Measurements from ENCODE around the gene LBP. TPM values are rescaled to one million over a fixed set of nuclear protein-coding genes. Genes with fewer than 3 reads are reported as not detected.

LBP gene
- total RNA-seq, 6 experiments from 2014 or later = 380 to 2,142 (median 1,251) TPM

GRCh38 chr20:38342713-38343310 is 3.5 kb upstream of the LBP start:
- Histone ChIP-seq H3K4me1 (peaks cover 0 to 54% (median 26%) of the 10 kb centered on the region in 4 donors), H3K27ac (peak overlapping the region; percentile 17 to 96 (median 92)), H3K4me3 (peak overlapping the region; percentile 2 to 16 (median 15)), H3K9me3 (no peaks in the 10 kb centered on the region), H3K36me3 (no peaks in the 10 kb centered on the region), H3K27me3 (no peaks in the 10 kb centered on the region)
- TF ChIP-seq CTCF (IDR thresholded peaks at IDR 0.05) = no peak
- TF ChIP-seq POLR2A (IDR thresholded peaks at IDR 0.05) = no peak
- intact Hi-C loops (cut with DNase I) = no loop called here
- ATAC-seq = no peak
- WGBS (ENCODE audit: insufficient coverage, low coverage, low lambda C conversion rate, missing lambda C conversion rate) = 31% methylated on average over 5 of the region's 5 CpGs
- no peak for DNase-seq

GRCh38 chr20:38343311-38344106 is 2.8 kb upstream of the LBP start:
- H3K27ac ChIP-seq = peak overlapping the region; percentile 65 to 96 (median 92)

GRCh38 chr20:38344107-38344701 is 2.1 kb upstream of the LBP start:
- peaks cover 0 to 53% (median 25%) of the 10 kb centered on the region in 4 donors for H3K4me1 ChIP-seq
- H3K36me3 ChIP-seq = peaks cover 0 to 3% (median 0%) of the 10 kb centered on the region in 4 donors
- H3K9me3 ChIP-seq = no peaks in the 10 kb centered on the region
- DNase-seq (no peak), ATAC-seq (no peak)
- intact Hi-C loops (cut with DNase I) = no loop called here
- WGBS (ENCODE audit: insufficient coverage, low coverage, low lambda C conversion rate, missing lambda C conversion rate) = 40% methylated on average over 2 of the region's 5 CpGs
- peak overlapping the region in 2 of 3 donors; percentile 3 to 25 for H3K4me3 ChIP-seq
- H3K27me3 ChIP-seq = no peaks in the 10 kb centered on the region
- H3K27ac ChIP-seq = peak overlapping the region; percentile 65 to 96 (median 92)
- TF ChIP-seq POLR2A (IDR thresholded peaks at IDR 0.05) (no peak), CTCF (IDR thresholded peaks at IDR 0.05) (no peak)

More at GRCh38 chr20:38343311-38344106, 2.8 kb upstream of the LBP start:
- WGBS (ENCODE audit: insufficient coverage, low coverage, low lambda C conversion rate, missing lambda C conversion rate) = 24% methylated on average over 13 of the region's 16 CpGs
- no peaks in the 10 kb centered on the region for H3K9me3 ChIP-seq
- TF ChIP-seq POLR2A (IDR thresholded peaks at IDR 0.05) (peak; percentile 13), CTCF (IDR thresholded peaks at IDR 0.05) (no peak)
- no peaks in the 10 kb centered on the region for H3K36me3 ChIP-seq
- H3K4me1 ChIP-seq = peaks cover 0 to 54% (median 26%) of the 10 kb centered on the region in 4 donors
- intact Hi-C loops (cut with DNase I) = no loop called here
- H3K27me3 ChIP-seq = no peaks in the 10 kb centered on the region
- peak; percentile 81 to 88 (median 82) for DNase-seq
- peak; percentile 61 to 76 (median 69) for ATAC-seq
- H3K4me3 ChIP-seq = peak overlapping the region; percentile 2 to 25 (median 15)

- Histone ChIP-seq H3K27ac (peak overlapping the region; percentile 85 to 96 (median 92)), H3K4me3 (peak overlapping the region; percentile 70 to 77 (median 70)), H3K4me1 (peaks cover 0 to 56% (median 26%) of the 10 kb centered on the region in 4 donors), H3K27me3 (no peaks in the 10 kb centered on the region), H3K9me3 (no peaks in the 10 kb centered on the region), H3K36me3 (peaks cover 0 to 16% (median 0%) of the 10 kb centered on the region in 4 donors)
- ATAC-seq (peak; percentile 29 to 49 (median 36)), DNase-seq (no peak)
- intact Hi-C loops (cut with DNase I) = no loop called here
- 9% methylated on average over 2 of the region's 2 CpGs for WGBS (ENCODE audit: insufficient coverage, low coverage, low lambda C conversion rate, missing lambda C conversion rate)
- TF ChIP-seq POLR2A (IDR thresholded peaks at IDR 0.05) (no peak), CTCF (IDR thresholded peaks at IDR 0.05) (no peak)
Observed at GRCh38 chr20:38345643-38346042, 639 bp upstream of the LBP start.
